A549 treated with Mapracorat at 1 μM for 4 hours (cell line): ENCODE data around the gene ABHD2. TPM values are rescaled to one million over a fixed set of nuclear protein-coding genes. Genes with fewer than 3 reads are reported as not detected.

Experiments
- total RNA-seq: library from RNA; stranded (reverse); fragments of 200-300 nt; extraction: Qiagen RNA extraction; gene quantifications from 5 replicates; pipeline ENCODE4 v1.2.3, GENCODE V29; 2022

ABHD2 gene, protein sequence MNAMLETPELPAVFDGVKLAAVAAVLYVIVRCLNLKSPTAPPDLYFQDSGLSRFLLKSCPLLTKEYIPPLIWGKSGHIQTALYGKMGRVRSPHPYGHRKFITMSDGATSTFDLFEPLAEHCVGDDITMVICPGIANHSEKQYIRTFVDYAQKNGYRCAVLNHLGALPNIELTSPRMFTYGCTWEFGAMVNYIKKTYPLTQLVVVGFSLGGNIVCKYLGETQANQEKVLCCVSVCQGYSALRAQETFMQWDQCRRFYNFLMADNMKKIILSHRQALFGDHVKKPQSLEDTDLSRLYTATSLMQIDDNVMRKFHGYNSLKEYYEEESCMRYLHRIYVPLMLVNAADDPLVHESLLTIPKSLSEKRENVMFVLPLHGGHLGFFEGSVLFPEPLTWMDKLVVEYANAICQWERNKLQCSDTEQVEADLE
- total RNA-seq, result 101 to 181 TPM (median 138 TPM) in 5 replicates

GRCh38 chr15:89087830-89088604, at the start of gene ABHD2:
ABHD2 (plus strand) TSS chr15:89088456; CDS start chr15:89116328, 27,872 bp downstream.

GRCh38 chr15:89221543-89221942, 133.3 kb downstream of the ABHD2 start, which contains the start of gene RLBP1:
RLBP1 (minus strand) TSS chr15:89221579; CDS start chr15:89218975, 2,604 bp downstream.

DNA sequence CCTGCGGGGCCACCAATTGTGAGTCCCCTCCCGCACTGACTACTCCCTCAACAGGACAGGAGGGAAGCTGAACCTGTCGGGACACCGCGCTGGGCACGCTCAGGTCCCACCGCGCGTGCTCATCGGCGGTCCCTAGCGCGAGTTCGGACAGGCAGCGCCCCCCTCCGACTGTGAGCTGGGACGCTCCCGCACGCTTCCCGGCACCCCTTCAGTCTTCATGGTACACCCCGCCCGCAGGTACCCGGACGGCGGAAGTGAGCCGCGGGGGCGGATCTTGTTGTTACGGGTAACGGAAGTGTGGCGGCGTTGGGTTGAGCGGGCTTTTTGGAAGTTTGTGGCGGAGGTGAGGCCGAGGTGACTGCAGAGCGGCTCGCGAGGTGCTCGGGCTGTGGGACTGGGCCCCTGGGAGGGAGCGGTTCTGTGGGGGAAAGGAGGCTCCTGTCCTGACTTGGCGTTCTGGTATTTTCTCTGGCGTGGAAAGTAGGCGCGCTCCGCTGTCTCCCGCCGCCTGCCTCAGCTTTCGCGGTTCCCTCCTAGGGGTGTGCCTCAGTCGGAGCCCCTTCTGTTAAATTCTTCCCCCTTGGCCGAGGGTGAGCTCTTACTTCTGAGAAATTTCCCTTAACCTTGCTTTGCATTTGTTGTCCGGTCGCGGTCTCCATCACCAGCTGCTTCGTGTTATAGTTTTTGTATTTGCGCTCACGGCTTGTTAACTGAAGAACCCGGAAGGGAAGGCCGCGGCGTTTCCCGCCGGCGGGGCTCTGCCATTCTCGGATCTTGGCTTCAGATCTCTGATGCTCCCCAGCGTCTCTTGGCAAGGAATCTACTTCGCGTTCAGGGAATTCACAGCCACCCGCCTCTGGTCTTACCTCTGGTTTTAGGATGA, 155.7 kb downstream of the ABHD2 start, which contains the start of gene FANCI:
TSS of gene FANCI (plus strand) at position 289 of the 883 bp plus-strand sequence. CDS start 3,669 bp downstream, outside the sequence.

Other genes starting within 250 kb of the ABHD2 start
- gene HAPLN3, start 192.9 kb upstream of the ABHD2 start, total RNA-seq, result 25.1 to 32.2 TPM (median 27.3 TPM) in 5 replicates
- gene MFGE8, start 175.1 kb upstream of the ABHD2 start, total RNA-seq, result 296 to 350 TPM (median 325 TPM) in 5 replicates
- not detected in 5 replicates for gene RLBP1, start 133.1 kb downstream of the ABHD2 start, total RNA-seq
- gene FANCI, start 155.5 kb downstream of the ABHD2 start, total RNA-seq, result 49.2 to 65.0 TPM (median 59.5 TPM) in 5 replicates
- gene POLG, start 246.4 kb downstream of the ABHD2 start, total RNA-seq, result 49.1 to 68.4 TPM (median 59.8 TPM) in 5 replicates